Measurements from ENCODE around the gene FPR3. TPM values are rescaled to one million over a fixed set of nuclear protein-coding genes. Genes with fewer than 3 reads are reported as not detected.
A peak's percentile ranks its signal among the peaks of the same experiment; 100 is the strongest.

Gene FPR3
- total and polyA plus RNA-seq, 11 donors: 0.38 to 35.5 (median 2.9) TPM

DNA sequence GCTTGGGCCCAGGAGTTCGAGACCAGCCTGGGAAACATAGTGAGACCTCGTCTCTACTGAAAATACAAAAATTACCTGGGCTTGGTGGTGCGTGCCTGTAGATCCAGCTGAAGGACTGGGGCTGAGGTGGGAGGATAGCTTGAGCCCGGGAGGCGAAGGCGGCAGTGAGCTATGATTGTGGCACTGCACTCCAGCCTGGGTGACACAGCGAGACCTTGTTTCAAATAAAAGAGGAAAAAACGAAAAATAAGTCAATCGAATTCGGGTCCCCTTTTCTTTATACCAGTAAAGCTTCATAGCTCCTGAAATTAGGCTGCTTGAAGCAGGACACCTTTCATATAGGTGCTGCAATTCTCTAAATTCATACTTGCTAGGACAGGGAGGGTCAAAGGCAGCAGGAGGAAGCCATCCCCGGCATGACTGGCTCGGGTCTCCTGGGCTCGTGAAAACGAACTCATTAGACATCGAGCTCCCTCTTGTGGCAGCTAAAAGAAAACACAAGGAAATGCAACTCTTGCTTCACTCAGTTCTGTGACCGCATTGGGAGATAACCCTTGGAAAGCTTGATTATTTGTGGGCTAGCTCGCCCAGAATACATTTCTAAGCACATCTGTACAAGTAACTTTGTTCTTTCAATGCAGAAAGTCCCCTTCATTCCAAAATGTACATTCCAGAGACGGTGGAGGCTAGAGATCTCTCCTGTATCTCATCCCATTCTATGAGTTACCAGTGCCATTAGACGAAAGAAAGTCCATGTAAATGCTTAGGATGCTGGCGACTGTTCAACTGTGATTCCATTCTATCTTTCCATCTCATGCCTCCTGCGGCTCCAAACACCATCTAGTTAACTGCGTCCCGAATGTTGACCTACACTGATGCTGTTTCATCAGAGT is 17.1 kb upstream of the FPR3 start:
- intact Hi-C loops (cut with DNase I): loop anchor here in 9 of 10 donors (2.0 to 10.0 kb wide), 9 partner anchors 34 to 306 kb away; partner anchors contain the start of gene CEACAM18 (in 2 of the 9)
- peak; percentile 85 to 96 (median 94) for ATAC-seq
- H3K4me1 ChIP-seq: peaks cover 0 to 33% (median 3%) of the 10 kb centered on the region in 12 donors
- H3K36me3 ChIP-seq: no peaks in the 10 kb centered on the region
- peaks cover 0 to 8% (median 0%) of the 10 kb centered on the region in 9 donors for H3K27me3 ChIP-seq
- WGBS, 4 donors: 31 to 35% (median 31%) methylated on average over 23 of the region's 23 CpGs
- H3K4me3 ChIP-seq: no peak overlapping the region
- no peaks in the 10 kb centered on the region for H3K9me3 ChIP-seq
- TF ChIP-seq CTCF (IDR thresholded peaks at IDR 0.05): peak; percentile 66 to 85 (median 76)
- no peak for TF ChIP-seq POLR2A (IDR thresholded peaks at IDR 0.05)
- peak in 4 of 5 donors; percentile 73 to 79 (median 76) for DNase-seq
- H3K27ac ChIP-seq: no peak overlapping the region

DNA sequence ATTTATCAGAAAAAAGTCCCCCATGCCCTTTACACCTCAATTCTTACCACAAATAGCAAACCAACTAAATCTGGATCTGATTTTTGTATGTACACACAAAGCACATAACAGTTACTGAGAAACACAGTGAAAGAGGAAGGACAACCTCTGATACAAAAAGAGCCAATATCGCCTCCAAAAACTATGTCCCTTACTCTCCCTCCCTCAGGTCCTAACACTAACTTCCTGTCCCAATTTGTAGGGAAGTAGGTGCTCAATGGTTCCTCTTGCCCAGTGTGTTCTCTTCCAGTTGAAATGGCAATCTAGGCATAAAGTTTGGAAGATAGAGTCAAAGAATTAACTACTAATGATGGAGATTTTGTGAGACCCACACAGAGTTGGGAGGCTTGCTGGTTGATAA is 15.8 kb upstream of the FPR3 start:
- Histone ChIP-seq H3K27me3 (peaks cover 0 to 8% (median 0%) of the 10 kb centered on the region in 9 donors), H3K36me3 (no peaks in the 10 kb centered on the region), H3K4me1 (peaks cover 0 to 45% (median 3%) of the 10 kb centered on the region in 12 donors), H3K9me3 (no peaks in the 10 kb centered on the region), H3K27ac (no peak overlapping the region), H3K4me3 (no peak overlapping the region)
- DNase-seq: no peak
- intact Hi-C loops (cut with DNase I): loop anchor here in 9 of 10 donors (2.0 to 10.0 kb wide), 9 partner anchors 33 to 307 kb away; partner anchors contain the start of gene CEACAM18 (in 2 of the 9)
- WGBS, 4 donors: 73 to 87% (median 80%) methylated on average over 1 of the region's 1 CpG
- TF ChIP-seq POLR2A (IDR thresholded peaks at IDR 0.05): no peak
- no peak for TF ChIP-seq CTCF (IDR thresholded peaks at IDR 0.05)
- no peak for ATAC-seq

DNA sequence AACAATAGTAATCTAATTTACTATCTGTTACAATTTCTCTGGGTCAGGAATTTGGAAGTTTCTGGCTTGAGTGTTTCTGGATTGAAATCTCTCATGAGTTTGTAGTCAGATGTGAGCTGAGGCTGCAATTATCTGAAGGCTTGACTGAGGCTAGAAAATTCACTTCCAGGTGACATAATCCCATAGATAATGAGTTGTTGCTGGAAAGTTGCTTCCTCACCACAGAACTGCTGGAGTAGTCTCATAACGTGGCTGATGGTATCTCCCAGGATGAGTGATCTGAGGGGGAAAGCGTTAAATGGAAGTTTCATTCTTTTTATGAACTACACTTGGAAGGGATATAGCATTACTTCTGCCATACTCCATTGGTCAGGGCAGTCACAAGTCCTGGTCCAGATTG is 15.3 kb upstream of the FPR3 start:
- ATAC-seq: no peak
- 34 to 81% (median 60%) methylated on average over 2 of the region's 2 CpGs for whole genome bisulfite sequencing, 4 donors

More for the DNA sequence above, 15.3 kb upstream of the FPR3 start:
- no peak for DNase-seq
- TF ChIP-seq CTCF (IDR thresholded peaks at IDR 0.05) (no peak), POLR2A (IDR thresholded peaks at IDR 0.05) (no peak)
- Histone ChIP-seq H3K27ac (no peak overlapping the region), H3K4me3 (no peak overlapping the region), H3K27me3 (peaks cover 0 to 8% (median 0%) of the 10 kb centered on the region in 9 donors), H3K36me3 (no peaks in the 10 kb centered on the region), H3K9me3 (no peaks in the 10 kb centered on the region), H3K4me1 (peaks cover 0 to 50% (median 3%) of the 10 kb centered on the region in 12 donors)
- intact Hi-C loops (cut with DNase I): loop anchor here in 9 of 10 donors (2.0 to 10.0 kb wide), 9 partner anchors 33 to 307 kb away; partner anchors contain the start of gene CEACAM18 (in 3 of the 9)
